Measurements from ENCODE around the gene CENPS. TPM values are rescaled to one million over a fixed set of nuclear protein-coding genes. Genes with fewer than 3 reads are reported as not detected.

Gene CENPS
- total and polyA plus RNA-seq, 9 of the 15 experiments (the other 6 are each of a cell fraction or from before 2014, with no cell fraction given), result 10.2 to 36.0 (median 26.0) TPM

GRCh38 chr1:10398734-10399443 lies 31.3 kb upstream of the CENPS start, which contains the start of gene PGD (continued):
- TF ChIP-seq ZNF668 (CRISPR knock-in tag; IDR thresholded peaks at IDR 0.05), result no peak
- peak; percentile 32 for TF ChIP-seq NBN (IDR thresholded peaks at IDR 0.05; ENCODE audit: low read depth)
- TF ChIP-seq ZBTB9 (CRISPR knock-in tag; IDR thresholded peaks at IDR 0.05), result no peak; the same call in 1 of the 2 replicates
- TF ChIP-seq, protein P1, sequence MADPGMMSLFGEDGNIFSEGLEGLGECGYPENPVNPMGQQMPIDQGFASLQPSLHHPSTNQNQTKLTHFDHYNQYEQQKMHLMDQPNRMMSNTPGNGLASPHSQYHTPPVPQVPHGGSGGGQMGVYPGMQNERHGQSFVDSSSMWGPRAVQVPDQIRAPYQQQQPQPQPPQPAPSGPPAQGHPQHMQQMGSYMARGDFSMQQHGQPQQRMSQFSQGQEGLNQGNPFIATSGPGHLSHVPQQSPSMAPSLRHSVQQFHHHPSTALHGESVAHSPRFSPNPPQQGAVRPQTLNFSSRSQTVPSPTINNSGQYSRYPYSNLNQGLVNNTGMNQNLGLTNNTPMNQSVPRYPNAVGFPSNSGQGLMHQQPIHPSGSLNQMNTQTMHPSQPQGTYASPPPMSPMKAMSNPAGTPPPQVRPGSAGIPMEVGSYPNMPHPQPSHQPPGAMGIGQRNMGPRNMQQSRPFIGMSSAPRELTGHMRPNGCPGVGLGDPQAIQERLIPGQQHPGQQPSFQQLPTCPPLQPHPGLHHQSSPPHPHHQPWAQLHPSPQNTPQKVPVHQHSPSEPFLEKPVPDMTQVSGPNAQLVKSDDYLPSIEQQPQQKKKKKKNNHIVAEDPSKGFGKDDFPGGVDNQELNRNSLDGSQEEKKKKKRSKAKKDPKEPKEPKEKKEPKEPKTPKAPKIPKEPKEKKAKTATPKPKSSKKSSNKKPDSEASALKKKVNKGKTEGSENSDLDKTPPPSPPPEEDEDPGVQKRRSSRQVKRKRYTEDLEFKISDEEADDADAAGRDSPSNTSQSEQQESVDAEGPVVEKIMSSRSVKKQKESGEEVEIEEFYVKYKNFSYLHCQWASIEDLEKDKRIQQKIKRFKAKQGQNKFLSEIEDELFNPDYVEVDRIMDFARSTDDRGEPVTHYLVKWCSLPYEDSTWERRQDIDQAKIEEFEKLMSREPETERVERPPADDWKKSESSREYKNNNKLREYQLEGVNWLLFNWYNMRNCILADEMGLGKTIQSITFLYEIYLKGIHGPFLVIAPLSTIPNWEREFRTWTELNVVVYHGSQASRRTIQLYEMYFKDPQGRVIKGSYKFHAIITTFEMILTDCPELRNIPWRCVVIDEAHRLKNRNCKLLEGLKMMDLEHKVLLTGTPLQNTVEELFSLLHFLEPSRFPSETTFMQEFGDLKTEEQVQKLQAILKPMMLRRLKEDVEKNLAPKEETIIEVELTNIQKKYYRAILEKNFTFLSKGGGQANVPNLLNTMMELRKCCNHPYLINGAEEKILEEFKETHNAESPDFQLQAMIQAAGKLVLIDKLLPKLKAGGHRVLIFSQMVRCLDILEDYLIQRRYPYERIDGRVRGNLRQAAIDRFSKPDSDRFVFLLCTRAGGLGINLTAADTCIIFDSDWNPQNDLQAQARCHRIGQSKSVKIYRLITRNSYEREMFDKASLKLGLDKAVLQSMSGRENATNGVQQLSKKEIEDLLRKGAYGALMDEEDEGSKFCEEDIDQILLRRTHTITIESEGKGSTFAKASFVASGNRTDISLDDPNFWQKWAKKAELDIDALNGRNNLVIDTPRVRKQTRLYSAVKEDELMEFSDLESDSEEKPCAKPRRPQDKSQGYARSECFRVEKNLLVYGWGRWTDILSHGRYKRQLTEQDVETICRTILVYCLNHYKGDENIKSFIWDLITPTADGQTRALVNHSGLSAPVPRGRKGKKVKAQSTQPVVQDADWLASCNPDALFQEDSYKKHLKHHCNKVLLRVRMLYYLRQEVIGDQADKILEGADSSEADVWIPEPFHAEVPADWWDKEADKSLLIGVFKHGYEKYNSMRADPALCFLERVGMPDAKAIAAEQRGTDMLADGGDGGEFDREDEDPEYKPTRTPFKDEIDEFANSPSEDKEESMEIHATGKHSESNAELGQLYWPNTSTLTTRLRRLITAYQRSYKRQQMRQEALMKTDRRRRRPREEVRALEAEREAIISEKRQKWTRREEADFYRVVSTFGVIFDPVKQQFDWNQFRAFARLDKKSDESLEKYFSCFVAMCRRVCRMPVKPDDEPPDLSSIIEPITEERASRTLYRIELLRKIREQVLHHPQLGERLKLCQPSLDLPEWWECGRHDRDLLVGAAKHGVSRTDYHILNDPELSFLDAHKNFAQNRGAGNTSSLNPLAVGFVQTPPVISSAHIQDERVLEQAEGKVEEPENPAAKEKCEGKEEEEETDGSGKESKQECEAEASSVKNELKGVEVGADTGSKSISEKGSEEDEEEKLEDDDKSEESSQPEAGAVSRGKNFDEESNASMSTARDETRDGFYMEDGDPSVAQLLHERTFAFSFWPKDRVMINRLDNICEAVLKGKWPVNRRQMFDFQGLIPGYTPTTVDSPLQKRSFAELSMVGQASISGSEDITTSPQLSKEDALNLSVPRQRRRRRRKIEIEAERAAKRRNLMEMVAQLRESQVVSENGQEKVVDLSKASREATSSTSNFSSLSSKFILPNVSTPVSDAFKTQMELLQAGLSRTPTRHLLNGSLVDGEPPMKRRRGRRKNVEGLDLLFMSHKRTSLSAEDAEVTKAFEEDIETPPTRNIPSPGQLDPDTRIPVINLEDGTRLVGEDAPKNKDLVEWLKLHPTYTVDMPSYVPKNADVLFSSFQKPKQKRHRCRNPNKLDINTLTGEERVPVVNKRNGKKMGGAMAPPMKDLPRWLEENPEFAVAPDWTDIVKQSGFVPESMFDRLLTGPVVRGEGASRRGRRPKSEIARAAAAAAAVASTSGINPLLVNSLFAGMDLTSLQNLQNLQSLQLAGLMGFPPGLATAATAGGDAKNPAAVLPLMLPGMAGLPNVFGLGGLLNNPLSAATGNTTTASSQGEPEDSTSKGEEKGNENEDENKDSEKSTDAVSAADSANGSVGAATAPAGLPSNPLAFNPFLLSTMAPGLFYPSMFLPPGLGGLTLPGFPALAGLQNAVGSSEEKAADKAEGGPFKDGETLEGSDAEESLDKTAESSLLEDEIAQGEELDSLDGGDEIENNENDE (IDR thresholded peaks at IDR 0.05; ENCODE audit: low read depth, low read length), result no peak
- TF ChIP-seq FOXP1 (CRISPR knock-in tag; IDR thresholded peaks at IDR 0.05), result peak; percentile 56; the same call in 1 of the 2 replicates
- no peak for TF ChIP-seq CHAMP1 (IDR thresholded peaks at IDR 0.05)
- no peak for TF ChIP-seq FUS (optimal IDR thresholded peaks at IDR 0.05; ENCODE audit: low read depth, low read length)
- TF ChIP-seq MXI1 (IDR thresholded peaks at IDR 0.05; ENCODE audit: low read depth, low read length), result peak; percentile 97
- no peak for TF ChIP-seq ZNF785 (CRISPR knock-in tag; IDR thresholded peaks at IDR 0.05)
- peak; percentile 95 for TF ChIP-seq SP2 (IDR thresholded peaks at IDR 0.05; ENCODE audit: extremely low read depth, low read depth, low read length, poor library complexity, severe bottlenecking)

Data from K562 (cell line).